Stimulated activated naive B cell treated with anti-CD40 and anti-IgM and Interleukin-4, amounts not matched to agents 10 μg/mL and 1 μg/mL and 100 μg/mL, for 72 hours (primary cell): Measurements from ENCODE around the gene SCYL1.

ENCODE experiments used
- ATAC-seq, 2 donors: fragments of 150-1000 bp; cut with Tn5 transposase; replicated peaks; 2 replicates each; pipeline ENCODE4 v1.10.0; 2021; ENCODE audit warnings: moderate library complexity in 1 of 2
- DNase-seq: peaks from one replicate; pipeline ENCODE4 v3.0.0; 2021
- H3K27ac Mint-ChIP-seq: one replicate; pipeline ENCODE4 v1.8.0; 2022; ENCODE audit warnings: mild to moderate bottlenecking, mixed read lengths
- H3K27me3 Mint-ChIP-seq, 2 donors: one replicate each; pipeline ENCODE4 v1.8.0; 2022; ENCODE audit warnings: mixed read lengths in 2 of 2
- H3K36me3 Mint-ChIP-seq, 2 donors: one replicate each; pipeline ENCODE4 v1.8.0; 2022; ENCODE audit warnings: mixed read lengths in 2 of 2, mild to moderate bottlenecking in 1 of 2
- H3K4me1 Mint-ChIP-seq, 2 donors: one replicate each; pipeline ENCODE4 v1.8.0; 2022; ENCODE audit warnings: mixed read lengths in 2 of 2, mild to moderate bottlenecking in 1 of 2
- H3K4me3 Mint-ChIP-seq, 2 donors: one replicate each; pipeline ENCODE4 v1.8.0; 2022; ENCODE audit warnings: mild to moderate bottlenecking in 2 of 2, mixed read lengths in 2 of 2, moderate library complexity in 1 of 2
- H3K9me3 Mint-ChIP-seq, 2 donors: one replicate each; pipeline ENCODE4 v1.8.0; 2022; ENCODE audit warnings: mixed read lengths in 2 of 2, mild to moderate bottlenecking in 1 of 2

Gene SCYL1

GRCh38 chr11:65554842-65555430 is 30.1 kb downstream of the SCYL1 start:
- H3K4me3 Mint-ChIP-seq = no peak overlapping the region

GRCh38 chr11:65555693-65556231 is 30.9 kb downstream of the SCYL1 start:
- ATAC-seq (no peak), DNase-seq (no peak)
- H3K4me1 Mint-ChIP-seq = peaks cover 51 to 77% of the 10 kb centered on the region in 2 donors
- H3K27ac Mint-ChIP-seq = no peak overlapping the region
- H3K4me3 Mint-ChIP-seq = no peak overlapping the region
- H3K36me3 Mint-ChIP-seq = peaks cover 2 to 7% of the 10 kb centered on the region in 2 donors
- H3K9me3 Mint-ChIP-seq = no peaks in the 10 kb centered on the region
- peaks cover 0 to 4% of the 10 kb centered on the region in 2 donors for H3K27me3 Mint-ChIP-seq

More at GRCh38 chr11:65554842-65555430, 30.1 kb downstream of the SCYL1 start:
- no peak overlapping the region for H3K27ac Mint-ChIP-seq
- ATAC-seq (no peak), DNase-seq (no peak)
- H3K27me3 Mint-ChIP-seq = no peaks in the 10 kb centered on the region
- peaks cover 2 to 7% of the 10 kb centered on the region in 2 donors for H3K36me3 Mint-ChIP-seq
- peaks cover 44 to 70% of the 10 kb centered on the region in 2 donors for H3K4me1 Mint-ChIP-seq
- no peaks in the 10 kb centered on the region for H3K9me3 Mint-ChIP-seq

- ATAC-seq (no peak), DNase-seq (no peak)
- Mint-ChIP-seq H3K4me1 (peaks cover 46 to 68% of the 10 kb centered on the region in 2 donors), H3K27me3 (peaks cover 0 to 4% of the 10 kb centered on the region in 2 donors), H3K27ac (peak overlapping the region; percentile 75), H3K4me3 (peak overlapping the region; percentile 71 to 84), H3K36me3 (peaks cover 0 to 2% of the 10 kb centered on the region in 2 donors), H3K9me3 (no peaks in the 10 kb centered on the region)
These were observed 31.8 kb downstream of the SCYL1 start for GRCh38 chr11:65556470-65557279.

GRCh38 chr11:65557280-65558001 is 32.6 kb downstream of the SCYL1 start:
- Mint-ChIP-seq H3K27me3 (peaks cover 0 to 4% of the 10 kb centered on the region in 2 donors), H3K4me3 (peak overlapping the region; percentile 71 to 84), H3K27ac (peak overlapping the region; percentile 75), H3K4me1 (peaks cover 41 to 60% of the 10 kb centered on the region in 2 donors), H3K36me3 (no peaks in the 10 kb centered on the region), H3K9me3 (no peaks in the 10 kb centered on the region)
- DNase-seq (no peak), ATAC-seq (peak; percentile 21 to 28)

GRCh38 chr11:65558002-65558929 is 33.4 kb downstream of the SCYL1 start, which contains the start of gene LTBP3:
Gene LTBP3, minus strand, starts transcription at chr11:65558359. Its CDS starts 400 bp downstream, at chr11:65557959.
- no peaks in the 10 kb centered on the region for H3K36me3 Mint-ChIP-seq
- DNase-seq (no peak), ATAC-seq (peak; percentile 66 to 77)
- peaks cover 0 to 4% of the 10 kb centered on the region in 2 donors for H3K27me3 Mint-ChIP-seq
- peak within 1 kb of the TSS; percentile 85 for H3K27ac Mint-ChIP-seq
- H3K4me3 Mint-ChIP-seq = peak within 1 kb of the TSS; percentile 80 to 84
- peaks cover 35 to 54% of the 10 kb centered on the region in 2 donors for H3K4me1 Mint-ChIP-seq
- no peaks in the 10 kb centered on the region for H3K9me3 Mint-ChIP-seq

GRCh38 chr11:65558930-65559509 is 34.1 kb downstream of the SCYL1 start:
- Mint-ChIP-seq H3K27me3 (peaks cover 0 to 4% of the 10 kb centered on the region in 2 donors), H3K4me1 (peaks cover 35 to 54% of the 10 kb centered on the region in 2 donors), H3K9me3 (no peaks in the 10 kb centered on the region), H3K4me3 (peak overlapping the region in 1 of 2 donors; percentile 84), H3K27ac (peak overlapping the region; percentile 71), H3K36me3 (no peaks in the 10 kb centered on the region)
- DNase-seq (no peak), ATAC-seq (no peak)

GRCh38 chr11:65559535-65559934 is 34.7 kb downstream of the SCYL1 start:
- ATAC-seq (peak in 1 of 2 donors; percentile 33), DNase-seq (no peak)
- no peak overlapping the region for H3K4me3 Mint-ChIP-seq
- H3K27ac Mint-ChIP-seq = no peak overlapping the region
- H3K36me3 Mint-ChIP-seq = no peaks in the 10 kb centered on the region
- H3K4me1 Mint-ChIP-seq = peaks cover 32 to 49% of the 10 kb centered on the region in 2 donors
- no peaks in the 10 kb centered on the region for H3K9me3 Mint-ChIP-seq
- H3K27me3 Mint-ChIP-seq = peaks cover 0 to 4% of the 10 kb centered on the region in 2 donors

- no peak for ATAC-seq
- H3K4me1 Mint-ChIP-seq = peaks cover 29 to 48% of the 10 kb centered on the region in 2 donors
- no peaks in the 10 kb centered on the region for H3K36me3 Mint-ChIP-seq
These were observed 35.2 kb downstream of the SCYL1 start for GRCh38 chr11:65559951-65560537.

GRCh38 chr11:65560555-65561418 is 35.9 kb downstream of the SCYL1 start:
- H3K36me3 Mint-ChIP-seq = no peaks in the 10 kb centered on the region
- peak overlapping the region in 1 of 2 donors; percentile 33 for H3K4me3 Mint-ChIP-seq
- H3K27me3 Mint-ChIP-seq = peaks cover 0 to 4% of the 10 kb centered on the region in 2 donors
- no peaks in the 10 kb centered on the region for H3K9me3 Mint-ChIP-seq
- no peak overlapping the region for H3K27ac Mint-ChIP-seq
- ATAC-seq (no peak), DNase-seq (no peak)
- H3K4me1 Mint-ChIP-seq = peaks cover 32 to 51% of the 10 kb centered on the region in 2 donors

More at GRCh38 chr11:65559951-65560537, 35.2 kb downstream of the SCYL1 start:
- Mint-ChIP-seq H3K27me3 (peaks cover 0 to 4% of the 10 kb centered on the region in 2 donors), H3K27ac (peak overlapping the region; percentile 49), H3K9me3 (no peaks in the 10 kb centered on the region), H3K4me3 (no peak overlapping the region)
- DNase-seq = no peak

- Mint-ChIP-seq H3K9me3 (no peaks in the 10 kb centered on the region), H3K27ac (peak overlapping the region; percentile 37), H3K36me3 (peaks cover 2 to 4% of the 10 kb centered on the region in 2 donors), H3K4me3 (no peak overlapping the region), H3K27me3 (peaks cover 0 to 4% of the 10 kb centered on the region in 2 donors), H3K4me1 (peaks cover 37 to 50% of the 10 kb centered on the region in 2 donors)
- no peak for ATAC-seq
- no peak for DNase-seq
These were observed 37.1 kb downstream of the SCYL1 start for GRCh38 chr11:65562020-65562419.

- H3K36me3 Mint-ChIP-seq = peaks cover 2 to 4% of the 10 kb centered on the region in 2 donors
- H3K4me1 Mint-ChIP-seq = peaks cover 33 to 45% of the 10 kb centered on the region in 2 donors
- no peak overlapping the region for H3K27ac Mint-ChIP-seq
- no peak overlapping the region for H3K4me3 Mint-ChIP-seq
- ATAC-seq (no peak), DNase-seq (no peak)
- peaks cover 0 to 4% of the 10 kb centered on the region in 2 donors for H3K27me3 Mint-ChIP-seq
- no peaks in the 10 kb centered on the region for H3K9me3 Mint-ChIP-seq
These were observed 37.9 kb downstream of the SCYL1 start for GRCh38 chr11:65562788-65563187.

- DNase-seq = no peak
- no peak for ATAC-seq
- peaks cover 0 to 4% of the 10 kb centered on the region in 2 donors for H3K27me3 Mint-ChIP-seq
- no peak overlapping the region for H3K4me3 Mint-ChIP-seq
- H3K9me3 Mint-ChIP-seq = no peaks in the 10 kb centered on the region
- H3K4me1 Mint-ChIP-seq = peaks cover 37 to 51% of the 10 kb centered on the region in 2 donors
- no peak overlapping the region for H3K27ac Mint-ChIP-seq
- peaks cover 6 to 8% of the 10 kb centered on the region in 2 donors for H3K36me3 Mint-ChIP-seq
These were observed 38.7 kb downstream of the SCYL1 start for GRCh38 chr11:65563601-65564000.
